ENCODE results near the gene HAVCR1. TPM values are rescaled to one million over a fixed set of nuclear protein-coding genes. Genes with fewer than 3 reads are reported as not detected.
"Not testable (repeated sequence)": the region's sequence is repeated elsewhere in the genome, so short reads cannot be mapped to it uniquely, and the experiment has no call there.

HAVCR1 gene
- total and polyA plus RNA-seq, 3 donors from 2014 or later = 1.1 to 3.1 (median 1.7) TPM

DNA sequence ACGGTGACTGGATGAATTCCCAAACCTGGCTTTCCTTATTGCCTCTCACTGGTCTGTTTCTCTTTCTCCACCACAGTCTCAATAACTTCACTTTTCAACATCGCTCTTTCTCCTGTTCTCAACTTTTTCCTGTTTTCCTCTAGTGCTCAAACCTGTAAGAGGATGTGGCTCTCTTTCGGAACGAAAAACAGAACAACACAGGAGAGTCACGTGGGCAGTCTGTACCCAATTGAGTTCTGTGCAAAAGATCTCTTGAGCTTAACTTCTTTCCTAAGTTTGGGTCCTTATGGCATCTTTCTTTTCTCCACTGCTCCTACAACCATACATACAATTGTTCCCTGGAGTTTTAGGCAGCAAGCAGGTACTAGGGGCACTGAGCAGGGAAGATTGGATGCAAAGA is 8.9 kb downstream of the HAVCR1 start:
- intact Hi-C loops (cut with DNase I; ENCODE audit: low total_unique reads) = no loop called here
- H3K4me1 ChIP-seq = no peaks in the 10 kb centered on the region
- H3K27ac ChIP-seq = no peak overlapping the region
- H3K4me3 ChIP-seq = no peak overlapping the region
- TF ChIP-seq, protein P1, sequence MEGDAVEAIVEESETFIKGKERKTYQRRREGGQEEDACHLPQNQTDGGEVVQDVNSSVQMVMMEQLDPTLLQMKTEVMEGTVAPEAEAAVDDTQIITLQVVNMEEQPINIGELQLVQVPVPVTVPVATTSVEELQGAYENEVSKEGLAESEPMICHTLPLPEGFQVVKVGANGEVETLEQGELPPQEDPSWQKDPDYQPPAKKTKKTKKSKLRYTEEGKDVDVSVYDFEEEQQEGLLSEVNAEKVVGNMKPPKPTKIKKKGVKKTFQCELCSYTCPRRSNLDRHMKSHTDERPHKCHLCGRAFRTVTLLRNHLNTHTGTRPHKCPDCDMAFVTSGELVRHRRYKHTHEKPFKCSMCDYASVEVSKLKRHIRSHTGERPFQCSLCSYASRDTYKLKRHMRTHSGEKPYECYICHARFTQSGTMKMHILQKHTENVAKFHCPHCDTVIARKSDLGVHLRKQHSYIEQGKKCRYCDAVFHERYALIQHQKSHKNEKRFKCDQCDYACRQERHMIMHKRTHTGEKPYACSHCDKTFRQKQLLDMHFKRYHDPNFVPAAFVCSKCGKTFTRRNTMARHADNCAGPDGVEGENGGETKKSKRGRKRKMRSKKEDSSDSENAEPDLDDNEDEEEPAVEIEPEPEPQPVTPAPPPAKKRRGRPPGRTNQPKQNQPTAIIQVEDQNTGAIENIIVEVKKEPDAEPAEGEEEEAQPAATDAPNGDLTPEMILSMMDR (IDR thresholded peaks at IDR 0.05) = no peak
- no peak for TF ChIP-seq POLR2A (IDR thresholded peaks at IDR 0.05)
- no peak for DNase-seq
- WGBS, 2 donors = 82 to 86% methylated on average over 5 of the region's 5 CpGs
- H3K27me3 ChIP-seq = no peaks in the 10 kb centered on the region
- no peaks in the 10 kb centered on the region for H3K9me3 ChIP-seq
- H3K36me3 ChIP-seq (ENCODE audit: low read depth, missing control alignments) = no peaks in the 10 kb centered on the region

DNA sequence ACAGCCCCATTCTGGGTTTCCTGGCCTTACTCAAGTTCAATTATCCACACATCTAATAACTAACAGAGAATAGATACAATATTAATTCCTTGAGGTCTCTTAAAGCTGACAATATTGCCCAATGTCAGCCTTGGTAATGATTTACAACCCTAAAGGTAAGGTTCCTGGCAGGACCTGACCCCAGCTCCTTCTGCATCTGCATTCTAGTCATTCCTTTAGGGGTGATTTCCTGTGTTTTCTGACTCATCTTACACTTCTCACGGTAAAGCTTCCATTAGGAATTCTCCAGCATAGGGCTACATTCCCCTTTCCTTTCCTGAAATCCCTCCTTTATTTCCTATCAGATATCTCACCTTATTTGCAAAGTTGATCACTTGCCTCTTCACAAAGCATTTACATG is 9.3 kb downstream of the HAVCR1 start:
- intact Hi-C loops (cut with DNase I; ENCODE audit: low total_unique reads) = no loop called here
- Histone ChIP-seq H3K9me3 (no peaks in the 10 kb centered on the region), H3K27ac (no peak overlapping the region), H3K36me3 (ENCODE audit: low read depth, missing control alignments) (no peaks in the 10 kb centered on the region), H3K4me3 (no peak overlapping the region), H3K4me1 (no peaks in the 10 kb centered on the region), H3K27me3 (no peaks in the 10 kb centered on the region)
- TF ChIP-seq, protein P1 (IDR thresholded peaks at IDR 0.05) = no peak
- TF ChIP-seq POLR2A (IDR thresholded peaks at IDR 0.05) = no peak
- WGBS, 2 donors = 39 to 57% methylated on average over 1 of the region's 1 CpG
- no peak for DNase-seq

DNA sequence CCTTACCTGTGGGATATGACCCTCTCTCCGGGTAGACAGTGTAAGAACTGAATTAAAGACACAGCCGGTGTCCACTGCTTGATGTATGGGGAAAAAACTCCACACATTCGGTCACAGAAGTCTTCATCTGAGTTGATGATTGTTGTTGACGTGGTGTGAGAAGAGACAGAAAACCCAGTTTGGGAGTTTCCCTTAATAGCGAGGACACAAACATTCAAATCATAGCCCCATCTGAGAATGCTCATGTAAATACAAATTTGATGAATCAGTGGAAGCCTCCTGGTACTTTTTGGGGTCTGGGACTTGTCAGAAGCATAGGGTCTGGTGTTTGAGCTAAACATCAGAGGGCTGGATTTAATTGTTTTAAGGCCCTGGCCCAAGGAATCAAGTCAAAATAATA is 11.0 kb downstream of the HAVCR1 start:
- intact Hi-C loops (cut with DNase I; ENCODE audit: low total_unique reads) = no loop called here
- H3K4me1 ChIP-seq = no peaks in the 10 kb centered on the region
- no peaks in the 10 kb centered on the region for H3K36me3 ChIP-seq (ENCODE audit: low read depth, missing control alignments)
- 91 to 93% methylated on average over 5 of the region's 5 CpGs for WGBS, 2 donors
- no peak overlapping the region for H3K4me3 ChIP-seq
- no peak overlapping the region for H3K27ac ChIP-seq
- TF ChIP-seq, protein P1 (IDR thresholded peaks at IDR 0.05) = no peak
- H3K27me3 ChIP-seq = no peaks in the 10 kb centered on the region
- H3K9me3 ChIP-seq = no peaks in the 10 kb centered on the region
- DNase-seq = no peak

DNA sequence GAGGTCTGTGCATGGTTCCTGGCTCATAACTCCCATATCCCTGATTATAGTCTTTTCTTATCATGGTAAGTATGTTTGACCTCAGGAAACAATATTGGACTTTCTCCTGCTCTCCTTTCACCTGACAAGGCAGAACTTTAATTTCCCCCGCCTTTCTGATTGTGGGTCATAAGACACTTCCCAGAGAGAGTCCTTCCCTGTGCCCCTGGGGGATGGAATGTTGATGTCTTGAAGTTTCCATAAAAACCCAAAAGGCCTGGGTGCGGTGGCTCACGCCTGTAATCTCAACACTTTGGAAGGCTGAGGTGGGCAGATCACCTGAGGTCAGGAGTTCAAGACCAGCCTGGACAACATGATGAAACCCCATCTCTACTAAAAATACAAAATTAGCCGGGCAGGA is 11.9 kb downstream of the HAVCR1 start:
- H3K27ac ChIP-seq; H3K4me1 ChIP-seq; DNase-seq; H3K36me3 ChIP-seq (ENCODE audit: low read depth, missing control alignments); intact Hi-C loops (cut with DNase I; ENCODE audit: low total_unique reads); H3K27me3 ChIP-seq; H3K9me3 ChIP-seq; H3K4me3 ChIP-seq: not testable (repeated sequence)
- 93 to 98% methylated on average over 4 of the region's 4 CpGs for WGBS, 2 donors

DNA sequence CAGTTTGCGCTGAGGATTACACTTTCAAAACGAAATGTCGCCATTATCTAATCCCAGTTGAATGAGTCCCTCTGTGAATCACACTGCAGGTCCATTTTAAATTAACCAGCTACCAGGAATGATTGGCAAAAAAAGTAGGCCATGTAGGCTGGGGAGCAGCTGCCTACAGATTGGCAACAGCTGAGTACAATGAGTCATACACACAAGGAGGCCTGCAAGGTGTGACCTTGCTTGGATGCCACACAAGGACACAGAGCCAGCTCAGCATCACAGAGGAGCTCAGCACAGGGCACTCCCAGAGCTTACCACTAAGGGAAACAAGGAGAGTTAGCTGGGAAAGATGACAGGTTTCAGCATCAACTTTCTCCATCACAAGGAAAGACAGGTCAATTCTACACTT is 12.9 kb downstream of the HAVCR1 start:
- no peaks in the 10 kb centered on the region for H3K4me1 ChIP-seq
- WGBS, 2 donors = 77 to 81% methylated on average over 3 of the region's 3 CpGs
- TF ChIP-seq, protein P1 (IDR thresholded peaks at IDR 0.05) = no peak
- TF ChIP-seq POLR2A (IDR thresholded peaks at IDR 0.05) = no peak
- H3K36me3 ChIP-seq (ENCODE audit: low read depth, missing control alignments) = no peaks in the 10 kb centered on the region
- intact Hi-C loops (cut with DNase I; ENCODE audit: low total_unique reads) = no loop called here
- no peaks in the 10 kb centered on the region for H3K9me3 ChIP-seq
- H3K27me3 ChIP-seq = no peaks in the 10 kb centered on the region
- no peak overlapping the region for H3K4me3 ChIP-seq
- DNase-seq = no peak
- no peak overlapping the region for H3K27ac ChIP-seq
